ENCODE measurements around the gene C1orf198.

The C1orf198 gene

GRCh38 chr1:230809256-230809990, 58.9 kb downstream of the C1orf198 start:
- no peaks in the 10 kb centered on the region for H3K36me3 ChIP-seq (ENCODE audit: insufficient read depth, insufficient read length, low read length)
- TF ChIP-seq YY1 (IDR thresholded peaks at IDR 0.05; ENCODE audit: insufficient read depth, insufficient read length) (no peak), SUZ12 (IDR thresholded peaks at IDR 0.05; ENCODE audit: extremely low read depth, insufficient read depth, insufficient read length) (no peak), ZNF274 (IDR thresholded peaks at IDR 0.05; ENCODE audit: low read depth, low read length) (no peak)
- H3K9me3 ChIP-seq (ENCODE audit: insufficient read depth, low read length): peaks cover 24% of the 10 kb centered on the region
- no peak for DNase-seq (ENCODE audit: low read depth, low spot score)
- no peaks in the 10 kb centered on the region for H3K27me3 ChIP-seq (ENCODE audit: insufficient read depth, insufficient read length)
- H3K4me3 ChIP-seq (ENCODE audit: insufficient read length, low read depth): no peak overlapping the region
- H3K9ac ChIP-seq (ENCODE audit: insufficient read length, low read depth): no peak overlapping the region
- no peaks in the 10 kb centered on the region for H3K4me1 ChIP-seq (ENCODE audit: insufficient read depth, insufficient read length)

- Histone ChIP-seq H3K4me3 (ENCODE audit: insufficient read length, low read depth) (no peak overlapping the region), H3K9ac (ENCODE audit: insufficient read length, low read depth) (no peak overlapping the region), H3K9me3 (ENCODE audit: insufficient read depth, low read length) (peaks cover 23% of the 10 kb centered on the region), H3K27me3 (ENCODE audit: insufficient read depth, insufficient read length) (no peaks in the 10 kb centered on the region), H3K36me3 (ENCODE audit: insufficient read depth, insufficient read length, low read length) (no peaks in the 10 kb centered on the region), H3K4me1 (ENCODE audit: insufficient read depth, insufficient read length) (no peaks in the 10 kb centered on the region)
- no peak for DNase-seq (ENCODE audit: low read depth, low spot score)
- TF ChIP-seq ZNF274 (IDR thresholded peaks at IDR 0.05; ENCODE audit: low read depth, low read length) (no peak), YY1 (IDR thresholded peaks at IDR 0.05; ENCODE audit: insufficient read depth, insufficient read length) (no peak), SUZ12 (IDR thresholded peaks at IDR 0.05; ENCODE audit: extremely low read depth, insufficient read depth, insufficient read length) (no peak)
These were observed 59.9 kb downstream of the C1orf198 start for GRCh38 chr1:230808281-230808872.

DNA sequence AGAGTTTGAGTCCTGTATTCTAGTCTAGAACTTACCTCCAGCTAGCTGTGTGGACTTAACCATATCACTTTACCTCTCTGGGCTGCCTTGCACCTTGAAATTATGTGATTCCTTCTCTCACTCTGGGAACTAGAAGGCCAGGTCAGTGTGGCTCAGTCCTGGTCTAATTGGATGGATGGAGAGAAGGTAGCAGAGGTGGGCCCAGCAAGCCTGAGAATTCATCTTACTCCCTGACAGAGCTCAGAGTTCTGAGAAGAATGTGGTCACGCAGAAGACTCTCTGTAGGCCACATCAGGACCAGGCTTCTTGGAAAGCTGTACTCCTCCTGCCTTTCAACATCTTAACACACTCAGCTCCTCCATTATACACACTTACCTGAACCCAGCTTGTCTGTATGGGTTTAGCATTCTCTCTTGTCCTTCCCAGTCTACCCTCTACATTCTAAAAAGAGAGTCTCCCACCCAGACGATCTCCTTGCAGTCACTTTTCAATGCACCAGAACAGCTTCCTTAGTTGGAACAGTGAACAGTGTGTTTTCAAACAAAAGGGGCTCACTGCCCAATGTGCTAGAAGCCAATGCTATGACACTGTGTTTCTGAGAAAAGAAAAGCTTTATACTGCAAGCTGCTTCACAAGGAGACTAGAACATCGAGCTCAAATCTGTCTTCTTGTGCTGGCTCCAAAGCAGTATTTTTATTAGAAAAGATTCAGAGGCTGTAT, 60.6 kb downstream of the C1orf198 start:
- H3K9ac ChIP-seq (ENCODE audit: insufficient read length, low read depth): no peak overlapping the region
- no peaks in the 10 kb centered on the region for H3K4me1 ChIP-seq (ENCODE audit: insufficient read depth, insufficient read length)
- TF ChIP-seq SUZ12 (IDR thresholded peaks at IDR 0.05; ENCODE audit: extremely low read depth, insufficient read depth, insufficient read length) (no peak), ZNF274 (IDR thresholded peaks at IDR 0.05; ENCODE audit: low read depth, low read length) (no peak), YY1 (IDR thresholded peaks at IDR 0.05; ENCODE audit: insufficient read depth, insufficient read length) (no peak)
- no peak for DNase-seq (ENCODE audit: low read depth, low spot score)
- peaks cover 17% of the 10 kb centered on the region for H3K9me3 ChIP-seq (ENCODE audit: insufficient read depth, low read length)
- no peaks in the 10 kb centered on the region for H3K27me3 ChIP-seq (ENCODE audit: insufficient read depth, insufficient read length)
- no peaks in the 10 kb centered on the region for H3K36me3 ChIP-seq (ENCODE audit: insufficient read depth, insufficient read length, low read length)
- no peak overlapping the region for H3K4me3 ChIP-seq (ENCODE audit: insufficient read length, low read depth)

GRCh38 chr1:230807029-230807428, 61.3 kb downstream of the C1orf198 start:
- Histone ChIP-seq H3K9ac (ENCODE audit: insufficient read length, low read depth) (no peak overlapping the region), H3K4me3 (ENCODE audit: insufficient read length, low read depth) (no peak overlapping the region), H3K4me1 (ENCODE audit: insufficient read depth, insufficient read length) (no peaks in the 10 kb centered on the region), H3K36me3 (ENCODE audit: insufficient read depth, insufficient read length, low read length) (no peaks in the 10 kb centered on the region), H3K27me3 (ENCODE audit: insufficient read depth, insufficient read length) (no peaks in the 10 kb centered on the region), H3K9me3 (ENCODE audit: insufficient read depth, low read length) (peaks cover 10% of the 10 kb centered on the region)
- no peak for TF ChIP-seq YY1 (IDR thresholded peaks at IDR 0.05; ENCODE audit: insufficient read depth, insufficient read length)
- no peak for TF ChIP-seq ZNF274 (IDR thresholded peaks at IDR 0.05; ENCODE audit: low read depth, low read length)
- no peak for DNase-seq (ENCODE audit: low read depth, low spot score)

DNA sequence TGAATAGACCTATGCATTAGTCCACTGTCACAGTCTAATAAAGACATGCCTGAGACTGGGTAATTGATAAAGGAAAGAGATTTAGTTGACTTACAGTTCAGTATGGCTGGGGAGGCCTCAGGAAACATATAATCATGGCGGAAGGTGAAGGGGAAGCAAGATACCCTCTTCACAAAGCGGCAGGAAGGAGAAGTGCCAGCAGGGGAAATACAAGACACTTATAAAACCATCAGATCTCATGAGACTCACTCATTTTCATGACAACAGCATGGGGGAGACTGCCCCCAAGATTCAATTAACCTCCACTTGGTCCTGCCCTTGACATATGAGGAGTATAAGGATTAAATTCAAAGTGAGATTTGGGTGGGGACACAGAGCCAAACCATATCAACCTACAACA, 61.8 kb downstream of the C1orf198 start:
- DNase-seq (ENCODE audit: low read depth, low spot score): no peak
- Histone ChIP-seq H3K36me3 (ENCODE audit: insufficient read depth, insufficient read length, low read length) (no peaks in the 10 kb centered on the region), H3K9ac (ENCODE audit: insufficient read length, low read depth) (no peak overlapping the region), H3K4me3 (ENCODE audit: insufficient read length, low read depth) (no peak overlapping the region), H3K4me1 (ENCODE audit: insufficient read depth, insufficient read length) (no peaks in the 10 kb centered on the region), H3K27me3 (ENCODE audit: insufficient read depth, insufficient read length) (no peaks in the 10 kb centered on the region), H3K9me3 (ENCODE audit: insufficient read depth, low read length) (peaks cover 5% of the 10 kb centered on the region)
- TF ChIP-seq ZNF274 (IDR thresholded peaks at IDR 0.05; ENCODE audit: low read depth, low read length): no peak
- no peak for TF ChIP-seq YY1 (IDR thresholded peaks at IDR 0.05; ENCODE audit: insufficient read depth, insufficient read length)
- TF ChIP-seq SUZ12 (IDR thresholded peaks at IDR 0.05; ENCODE audit: extremely low read depth, insufficient read depth, insufficient read length): no peak

DNA sequence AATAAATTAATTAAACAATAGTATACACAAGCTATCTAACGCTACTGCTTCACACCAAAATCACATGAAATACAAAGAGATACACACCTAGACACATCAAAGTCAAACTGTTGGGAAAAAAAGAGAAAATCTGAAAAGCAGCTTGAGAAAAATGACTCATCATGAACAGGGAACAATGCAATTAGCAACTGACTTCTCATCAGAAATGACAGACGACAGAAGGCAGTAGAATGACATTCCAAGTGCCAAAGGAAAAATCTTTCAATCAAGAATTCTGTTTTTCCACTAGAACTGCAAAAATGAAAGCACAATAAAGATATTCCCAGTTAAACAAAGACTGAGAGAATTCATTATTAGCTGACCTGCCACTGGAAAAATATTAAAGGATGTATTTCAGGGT, 63.9 kb downstream of the C1orf198 start:
- no peak for TF ChIP-seq SUZ12 (IDR thresholded peaks at IDR 0.05; ENCODE audit: extremely low read depth, insufficient read depth, insufficient read length)
- no peak for TF ChIP-seq ZNF274 (IDR thresholded peaks at IDR 0.05; ENCODE audit: low read depth, low read length)
- no peak overlapping the region for H3K4me3 ChIP-seq (ENCODE audit: insufficient read length, low read depth)
- H3K9ac ChIP-seq (ENCODE audit: insufficient read length, low read depth): no peak overlapping the region
- no peaks in the 10 kb centered on the region for H3K36me3 ChIP-seq (ENCODE audit: insufficient read depth, insufficient read length, low read length)
- H3K9me3 ChIP-seq (ENCODE audit: insufficient read depth, low read length): peaks cover 3% of the 10 kb centered on the region; the same call in 1 of the 2 replicates
- no peaks in the 10 kb centered on the region for H3K27me3 ChIP-seq (ENCODE audit: insufficient read depth, insufficient read length)
- H3K4me1 ChIP-seq (ENCODE audit: insufficient read depth, insufficient read length): no peaks in the 10 kb centered on the region
- no peak for DNase-seq (ENCODE audit: low read depth, low spot score)
